Keratinocyte (primary cell): ENCODE results near the gene CCDC71L. TPM values are rescaled to one million over a fixed set of nuclear protein-coding genes. Genes with fewer than 3 reads are reported as not detected.
A peak's percentile ranks its signal among the peaks of the same experiment; 100 is the strongest.

ENCODE experiments used
- DNase-seq: peaks from one replicate; pipeline ENCODE4 v3.0.0-alpha.2; 2011; ENCODE audit warnings: low read depth, missing footprints, low spot score
- FAIRE-seq: peaks from 2 replicates; lab custom pipeline; 2011; peaks lifted over from hg19 to GRCh38; lab: Jason Lieb, UNC
- H2AFZ ChIP-seq: 2 replicates; pipeline ENCODE4 v1.6.0; 2012; ENCODE audit warnings: low read length, control low read depth, inconsistent platforms; ENCODE audit not compliant: control insufficient read depth
- H3K27ac ChIP-seq: 2 replicates; pipeline ENCODE4 v1.5.1; 2011; ENCODE audit warnings: low read length; ENCODE audit not compliant: control insufficient read depth, insufficient read depth
- H3K27me3 ChIP-seq: 3 replicates; pipeline ENCODE4 v1.6.0; 2011; ENCODE audit warnings: low read length; ENCODE audit not compliant: control insufficient read depth, insufficient read depth; ENCODE audit errors: extremely low read depth
- H3K36me3 ChIP-seq, 2 experiments: 2 replicates in 1 of 2; 3 replicates in 1 of 2; pipeline ENCODE4 v1.5.1; 2011; ENCODE audit warnings: low read length in 2 of 2, mild to moderate bottlenecking in 1 of 2; ENCODE audit not compliant: control insufficient read depth in 2 of 2, insufficient read depth in 2 of 2; ENCODE audit errors: extremely low read depth in 1 of 2
- H3K4me1 ChIP-seq: 3 replicates; pipeline ENCODE4 v1.5.1; 2011; ENCODE audit warnings: low read length; ENCODE audit not compliant: control insufficient read depth, insufficient read depth; ENCODE audit errors: extremely low read depth
- H3K4me2 ChIP-seq: 3 replicates; pipeline ENCODE4 v1.6.0; 2011; ENCODE audit warnings: low read depth, low read length; ENCODE audit not compliant: control insufficient read depth, insufficient read depth; ENCODE audit errors: extremely low read depth
- H3K4me3 ChIP-seq, 3 experiments: fragments of 200-600 bp in 1 of 3; sonication (generic) in 1 of 3; 2 replicates in 2 of 3; 3 replicates in 1 of 3; pipeline ENCODE4 v1.5.1; 2011 to 2016; ENCODE audit warnings: low read length in 3 of 3, mild to moderate bottlenecking in 3 of 3, control low read depth in 2 of 3, inconsistent platforms in 1 of 3, low read depth in 1 of 3, mixed read lengths in 1 of 3, mixed run types in 1 of 3, moderate library complexity in 1 of 3; ENCODE audit not compliant: control insufficient read depth in 2 of 3, insufficient read depth in 2 of 3; ENCODE audit errors: extremely low read depth in 1 of 3
- H3K79me2 ChIP-seq: 2 replicates; pipeline ENCODE4 v1.6.0; 2012; ENCODE audit warnings: low read length; ENCODE audit not compliant: control insufficient read depth, insufficient read depth
- H3K9ac ChIP-seq: 3 replicates; pipeline ENCODE4 v1.6.0; 2011; ENCODE audit warnings: low read length; ENCODE audit not compliant: control insufficient read depth, insufficient read depth; ENCODE audit errors: extremely low read depth
- H3K9me1 ChIP-seq: 3 replicates; pipeline ENCODE4 v1.6.0; 2011; ENCODE audit warnings: low read length; ENCODE audit not compliant: control insufficient read depth, insufficient read depth; ENCODE audit errors: extremely low read depth
- H3K9me3 ChIP-seq: 2 replicates; pipeline ENCODE4 v1.5.1; 2012; ENCODE audit warnings: low read depth, low read length; ENCODE audit not compliant: control insufficient read depth
- H4K20me1 ChIP-seq: 3 replicates; pipeline ENCODE4 v1.6.0; 2011; ENCODE audit warnings: low read length; ENCODE audit not compliant: control insufficient read depth, insufficient read depth; ENCODE audit errors: extremely low read depth
- CTCF ChIP-seq, 3 experiments: IDR thresholded peaks in 1 of 3; conservative IDR thresholded peaks in 1 of 3; optimal IDR thresholded peaks in 1 of 3; 2 replicates in 2 of 3; 3 replicates in 1 of 3; pipeline versions ENCODE3 to v1.5.1; 2011; ENCODE audit warnings: low read length in 3 of 3, mild to moderate bottlenecking in 3 of 3, moderate library complexity in 2 of 3, control low read depth in 1 of 3, inconsistent platforms in 1 of 3; ENCODE audit not compliant: insufficient read depth in 2 of 3; ENCODE audit errors: extremely low read depth in 1 of 3
- EZH2 ChIP-seq: IDR thresholded peaks from one replicate; pipeline ENCODE4 v1.6.1; 2012; ENCODE audit warnings: inconsistent platforms, mild to moderate bottlenecking, low read length, moderate library complexity
- dilution Hi-C: fragments of 300-500 bp; cut with MboI; formaldehyde crosslinking; loops from one replicate; pipeline ENCODE4 v1.7.0; 2020; ENCODE audit warnings: low sequenced_read_pairs; ENCODE audit not compliant: extremely low pct_ligation_motif_present
- polyA plus RNA-seq, 5 experiments: library from polyadenylated mRNA; depleted of rRNA in 3 of 5; stranded (reverse) in 3 of 5; stranded (forward) in 1 of 5; unstranded in 1 of 5; fragments of >200 nt; gene quantifications; 1 replicate in 1 of 5; 2 replicates in 3 of 5; 3 replicates in 1 of 5; pipeline versions ENCODE4 v1.2.1 to v1.2.3, GENCODE V29; 2011 to 2012; ENCODE audit warnings: missing spikeins in 2 of 5, low read depth in 1 of 5, low replicate concordance in 1 of 5

CCDC71L gene
- polyA plus RNA-seq, 1 donor (not counting 4 experiments of a cell fraction or from before 2014, with no cell fraction given), result 10.6 TPM

GRCh38 chr7:106659963-106660861 is 746 bp downstream of the CCDC71L start:
- dilution Hi-C loops, result no loop called here
- Histone ChIP-seq H4K20me1 (no peaks in the 10 kb centered on the region), H2AFZ (peak overlapping the region; percentile 98), H3K4me2 (peak overlapping the region; percentile 98), H3K9ac (peak overlapping the region; percentile 86), H3K27ac (peak overlapping the region; percentile 57), H3K9me3 (no peaks in the 10 kb centered on the region), H3K79me2 (peaks cover 9% of the 10 kb centered on the region), H3K27me3 (no peaks in the 10 kb centered on the region), H3K4me3 (peak overlapping the region; percentile 60 to 93 (median 81)), H3K4me1 (peaks cover 8% of the 10 kb centered on the region), H3K9me1 (no peaks in the 10 kb centered on the region), H3K36me3 (no peaks in the 10 kb centered on the region)
- peak; percentile 11 for DNase-seq
- peak; percentile 39 for FAIRE-seq
- TF ChIP-seq CTCF (optimal IDR thresholded peaks at IDR 0.05 in 1 of 3, IDR thresholded peaks at IDR 0.05 in 1 of 3, conservative IDR thresholded peaks at IDR 0.05 in 1 of 3; ENCODE audit: extremely low read depth in 1 of 3, insufficient read depth in 2 of 3, low read length in 3 of 3) (peak; percentile 74 to 91 (median 89)), EZH2 (no peak)

- dilution Hi-C loops, result no loop called here
- no peaks in the 10 kb centered on the region for H4K20me1 ChIP-seq
- H3K4me3 ChIP-seq, result peak overlapping the region; percentile 60 to 93 (median 79)
- peak overlapping the region; percentile 86 for H3K9ac ChIP-seq
- peak overlapping the region; percentile 29 for H2AFZ ChIP-seq
- FAIRE-seq (peak; percentile 46), DNase-seq (no peak)
- H3K79me2 ChIP-seq, result peaks cover 9% of the 10 kb centered on the region
- no peaks in the 10 kb centered on the region for H3K9me1 ChIP-seq
- H3K27me3 ChIP-seq, result no peaks in the 10 kb centered on the region
- no peak for TF ChIP-seq EZH2
- TF ChIP-seq CTCF (optimal IDR thresholded peaks at IDR 0.05 in 1 of 3, IDR thresholded peaks at IDR 0.05 in 1 of 3, conservative IDR thresholded peaks at IDR 0.05 in 1 of 3; ENCODE audit: extremely low read depth in 1 of 3, insufficient read depth in 2 of 3, low read length in 3 of 3), result no peak
- no peaks in the 10 kb centered on the region for H3K36me3 ChIP-seq
- no peaks in the 10 kb centered on the region for H3K9me3 ChIP-seq
- peak overlapping the region; percentile 98 for H3K4me2 ChIP-seq
- H3K4me1 ChIP-seq, result peaks cover 8% of the 10 kb centered on the region
- H3K27ac ChIP-seq, result peak overlapping the region; percentile 47
Measured at GRCh38 chr7:106659166-106659962, 1.6 kb downstream of the CCDC71L start.
